ENCODE results near the gene ZNF276.

GRCh38 chr16:89739383-89739782 lies 18.0 kb downstream of the ZNF276 start:
- no peak for TF ChIP-seq EP300 (IDR thresholded peaks at IDR 0.05; ENCODE audit: low read depth)
- no peak for TF ChIP-seq CTCF (IDR thresholded peaks at IDR 0.05)
- no peak for TF ChIP-seq POLR2A (IDR thresholded peaks at IDR 0.05)
- TF ChIP-seq POLR2AphosphoS5 (IDR thresholded peaks at IDR 0.05) = no peak
